NOMO-1 treated with DMSO at 0.1 percent for 48 hours (cell line): ENCODE results near the gene ACADSB.

Experiments
- DNase-seq: peaks from one replicate; lab custom pipeline; 2025; ENCODE audit not compliant: unreplicated experiment; lab: John Stamatoyannopoulos, UW

Gene ACADSB

GRCh38 chr10:123001370-123001769 is 7.4 kb upstream of the ACADSB start:
- DNase-seq: no peak

- no peak for DNase-seq
Observed at GRCh38 chr10:123004298-123004697, 4.5 kb upstream of the ACADSB start.

- DNase-seq: peak; percentile 80
Observed at GRCh38 chr10:123007558-123008354, 1.1 kb upstream of the ACADSB start.

GRCh38 chr10:123009105-123009820 is 457 bp downstream of the ACADSB start:
- no peak for DNase-seq

- no peak for DNase-seq
Observed at GRCh38 chr10:123011987-123012386, 3.2 kb downstream of the ACADSB start.

- DNase-seq: no peak
Observed at GRCh38 chr10:123013456-123014419, 4.9 kb downstream of the ACADSB start.

GRCh38 chr10:123014772-123015171 is 6.0 kb downstream of the ACADSB start:
- no peak for DNase-seq

GRCh38 chr10:123016228-123016627 is 7.4 kb downstream of the ACADSB start:
- no peak for DNase-seq

GRCh38 chr10:123017421-123018165 is 8.8 kb downstream of the ACADSB start:
- no peak for DNase-seq

GRCh38 chr10:123018531-123018930 is 9.7 kb downstream of the ACADSB start:
- DNase-seq: no peak

GRCh38 chr10:123019264-123019663 is 10.5 kb downstream of the ACADSB start:
- no peak for DNase-seq

- no peak for DNase-seq
Observed at GRCh38 chr10:123019941-123020703, 11.3 kb downstream of the ACADSB start.

- DNase-seq: peak; percentile 15
Observed at GRCh38 chr10:123021517-123021916, 12.7 kb downstream of the ACADSB start.

GRCh38 chr10:123024540-123024939 is 15.7 kb downstream of the ACADSB start:
- no peak for DNase-seq

GRCh38 chr10:123026302-123026701 is 17.5 kb downstream of the ACADSB start:
- no peak for DNase-seq

GRCh38 chr10:123027861-123028260 is 19.1 kb downstream of the ACADSB start:
- DNase-seq: no peak

- no peak for DNase-seq
Observed at GRCh38 chr10:123031124-123031523, 22.3 kb downstream of the ACADSB start.

- no peak for DNase-seq
Observed at GRCh38 chr10:123034332-123034731, 25.5 kb downstream of the ACADSB start.

GRCh38 chr10:123035467-123036086 is 26.8 kb downstream of the ACADSB start:
- DNase-seq: no peak
